H1 (cell line): Measurements from ENCODE around the gene C18orf54. TPM values are rescaled to one million over a fixed set of nuclear protein-coding genes. Genes with fewer than 3 reads are reported as not detected.

Experiments used
- CREB1 ChIP-seq: IDR thresholded peaks from 2 replicates; pipeline ENCODE4 v1.6.1; 2012; ENCODE audit warnings: inconsistent platforms
- HDAC2 ChIP-seq, 2 experiments: fragments of 300-600 bp in 1 of 2; sonication (generic) in 1 of 2; IDR thresholded peaks; 2 replicates each; pipeline ENCODE4 v1.6.1; 2011 to 2012; ENCODE audit warnings: low read depth in 2 of 2, low read length in 2 of 2, mild to moderate bottlenecking in 2 of 2, moderate library complexity in 2 of 2, borderline replicate concordance in 1 of 2, inconsistent platforms in 1 of 2
- SP2 ChIP-seq: IDR thresholded peaks from 2 replicates; pipeline ENCODE4 v1.6.1; 2012; ENCODE audit warnings: mild to moderate bottlenecking, low read length, inconsistent platforms
- polyA plus RNA-seq, 7 experiments: library from polyadenylated mRNA; depleted of rRNA in 3 of 7; stranded (reverse) in 5 of 7; unstranded in 2 of 7; fragments of >200 nt in 5 of 7; fragments of 200-250 nt in 2 of 7; gene quantifications; 1 replicate in 5 of 7; 2 replicates in 1 of 7; 4 replicates in 1 of 7; pipeline versions ENCODE4 v1.2.1 to v1.2.3, GENCODE V29; 2011 to 2013; ENCODE audit warnings: missing spikeins in 2 of 7, mixed read lengths in 2 of 7
- total RNA-seq: library from RNA; stranded (reverse); fragmentation: NEBNext Ultra II Directional; extraction: Animal tissue kit (Norgen Biotek cat#: 25700); gene quantifications from 2 replicates; pipeline ENCODE4 v1.2.1, GENCODE V29; 2021

C18orf54 gene
- total and polyA plus RNA-seq, 2 of the 8 experiments (the other 6 are each of a cell fraction or from before 2014, with no cell fraction given) = 6.7 to 30.9 TPM

DNA sequence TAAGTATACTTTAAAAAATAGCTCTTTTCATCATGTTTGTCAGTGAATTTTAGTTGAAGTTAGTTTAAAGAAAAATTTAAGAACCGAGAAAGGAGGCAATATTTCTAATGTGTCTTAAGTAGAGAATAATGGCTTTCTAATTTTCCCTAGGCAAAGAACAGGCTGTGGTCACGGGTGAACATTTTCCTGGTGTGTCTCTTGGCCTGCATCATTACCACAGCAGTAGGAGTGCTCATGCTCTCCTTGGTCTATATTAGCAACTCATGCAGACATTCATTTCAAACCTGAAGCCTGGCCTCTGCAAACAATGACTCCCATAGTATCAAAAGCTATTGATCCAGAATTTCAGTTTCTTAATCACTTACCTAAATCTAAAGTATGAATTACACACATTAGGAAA lies 57.4 kb downstream of the C18orf54 start (continued):
- no peak for TF ChIP-seq HDAC2 (IDR thresholded peaks at IDR 0.05; ENCODE audit: borderline replicate concordance in 1 of 2, low read depth in 2 of 2, low read length in 2 of 2)
- no peak for TF ChIP-seq CREB1
- TF ChIP-seq SP2 = no peak
